NCI-H1048 (cell line): ENCODE results near the gene DYNLT1.
"Not testable (repeated sequence)": the region's sequence is repeated elsewhere in the genome, so short reads cannot be mapped to it uniquely, and the experiment has no call there.

Experiments used
- DNase-seq: peaks from one replicate; lab custom pipeline; 2025; lab: John Stamatoyannopoulos, UW

Gene DYNLT1

DNA sequence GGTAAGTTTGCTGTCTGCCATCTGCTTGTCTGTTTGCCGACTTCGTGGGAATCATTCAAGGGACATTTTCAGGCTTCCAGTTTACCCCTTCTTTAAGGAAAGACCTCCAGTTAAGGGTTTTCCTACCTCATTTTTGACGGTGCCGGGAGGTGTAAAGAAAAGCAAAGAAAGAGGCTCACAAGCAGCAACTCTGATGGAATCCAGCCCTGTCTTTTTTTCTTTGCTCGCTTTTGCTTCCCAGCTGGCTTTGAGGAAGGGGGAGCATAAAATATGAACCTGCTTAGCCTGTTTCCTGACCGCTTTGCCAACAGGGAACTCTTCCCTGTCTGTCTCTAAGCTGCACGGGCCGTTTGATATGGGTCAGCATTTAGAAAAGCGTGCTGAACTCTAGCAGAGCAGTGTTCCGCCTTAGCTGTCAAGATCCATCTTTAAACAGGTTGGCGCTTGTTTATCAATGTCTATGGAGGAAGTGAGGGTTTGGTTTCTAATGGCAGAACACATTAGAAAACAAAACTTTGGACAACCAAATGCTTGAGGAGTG is 19.2 kb upstream of the DYNLT1 start:
- DNase-seq = no peak

GRCh38 chr6:158662954-158663624 is 18.5 kb upstream of the DYNLT1 start:
- DNase-seq = no peak

- no peak for DNase-seq
Observed at GRCh38 chr6:158662607-158662953, 18.0 kb upstream of the DYNLT1 start.

GRCh38 chr6:158661156-158661685 is 16.7 kb upstream of the DYNLT1 start:
- DNase-seq = no peak

- DNase-seq = no peak
Observed at GRCh38 chr6:158660333-158660754, 15.8 kb upstream of the DYNLT1 start.

DNA sequence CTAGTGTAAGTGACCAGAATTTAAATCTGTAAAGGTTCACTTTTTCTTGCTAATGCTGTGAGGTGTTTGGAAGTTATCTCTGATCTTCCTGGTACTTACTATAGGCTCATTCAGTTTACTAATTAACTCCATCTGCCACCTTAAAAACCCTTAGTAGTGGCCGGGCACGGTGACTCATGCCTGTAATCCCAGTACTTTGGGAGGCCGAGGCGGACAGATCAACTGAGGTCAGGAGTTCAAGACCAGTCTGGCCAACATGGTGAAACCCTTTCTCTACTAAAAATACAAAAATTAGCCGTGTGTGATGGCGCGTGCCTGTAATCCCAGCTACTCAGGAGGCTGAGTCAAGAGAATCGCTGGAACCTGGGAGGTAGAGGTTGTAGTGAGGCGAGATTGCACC is 12.4 kb upstream of the DYNLT1 start:
- not testable (repeated sequence) for DNase-seq

DNA sequence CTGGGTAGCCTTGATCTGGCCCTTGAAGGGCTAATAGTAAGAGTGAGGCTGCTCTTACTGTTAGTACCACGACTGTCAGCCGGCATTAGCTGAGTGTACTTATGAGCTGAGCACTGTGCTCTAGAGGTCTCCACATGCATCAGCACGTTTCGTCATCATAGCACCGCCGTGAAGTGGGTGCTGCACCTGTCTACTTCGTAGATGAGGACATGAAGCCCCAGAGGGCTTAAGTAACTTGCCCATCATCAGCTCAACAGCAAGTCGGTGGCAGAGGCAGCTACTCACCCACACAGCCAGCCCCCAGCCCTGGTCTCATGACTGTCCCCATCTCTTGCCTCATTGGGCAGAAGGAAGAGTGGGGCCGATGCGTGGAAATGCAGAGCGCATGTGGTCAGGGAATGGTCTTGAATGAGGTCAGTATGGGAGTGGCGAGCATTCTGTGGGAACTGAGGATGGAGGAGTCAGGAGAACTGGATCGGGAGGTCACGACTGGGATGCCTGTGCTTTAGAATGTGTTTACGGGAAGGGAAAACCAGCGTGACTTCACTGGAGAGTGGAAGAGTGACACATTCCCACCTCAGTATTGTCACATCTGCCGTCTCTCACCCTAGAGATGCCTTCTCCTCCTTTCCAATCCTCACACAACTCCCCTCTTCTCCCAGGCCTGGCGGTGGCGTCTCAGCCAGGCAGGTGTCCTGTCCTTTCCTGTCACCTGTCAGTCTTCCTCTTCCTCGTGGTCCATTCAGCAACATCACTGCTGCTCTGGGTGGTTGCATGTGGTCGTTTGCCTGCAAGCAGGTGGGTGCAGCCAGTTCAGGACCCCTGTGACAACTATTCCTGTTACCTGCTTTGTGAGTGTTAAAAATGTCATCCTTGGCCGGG is 11.3 kb upstream of the DYNLT1 start:
- no peak for DNase-seq

- DNase-seq = no peak
Observed at GRCh38 chr6:158654960-158655489, 10.5 kb upstream of the DYNLT1 start.

DNA sequence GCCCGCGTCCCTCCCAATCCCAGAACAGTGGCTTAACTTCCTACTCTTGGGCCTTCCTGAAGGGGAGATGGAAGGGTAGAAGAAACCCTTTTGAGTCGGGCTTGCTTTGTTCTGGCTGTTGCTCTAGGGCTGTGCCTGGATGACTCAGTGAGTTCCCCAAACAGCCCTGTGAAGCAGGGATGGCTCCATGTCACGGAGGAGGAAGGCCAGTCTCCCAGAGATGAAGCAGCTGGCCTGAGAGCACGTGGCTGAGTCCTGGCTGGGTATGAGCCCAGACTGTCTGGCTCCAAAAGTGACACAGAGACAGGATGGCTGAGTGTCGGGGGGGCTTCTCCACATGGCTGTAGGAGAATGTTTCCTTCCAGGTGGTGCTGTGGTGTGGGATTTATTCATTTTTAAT is 10.0 kb upstream of the DYNLT1 start:
- DNase-seq = no peak

DNA sequence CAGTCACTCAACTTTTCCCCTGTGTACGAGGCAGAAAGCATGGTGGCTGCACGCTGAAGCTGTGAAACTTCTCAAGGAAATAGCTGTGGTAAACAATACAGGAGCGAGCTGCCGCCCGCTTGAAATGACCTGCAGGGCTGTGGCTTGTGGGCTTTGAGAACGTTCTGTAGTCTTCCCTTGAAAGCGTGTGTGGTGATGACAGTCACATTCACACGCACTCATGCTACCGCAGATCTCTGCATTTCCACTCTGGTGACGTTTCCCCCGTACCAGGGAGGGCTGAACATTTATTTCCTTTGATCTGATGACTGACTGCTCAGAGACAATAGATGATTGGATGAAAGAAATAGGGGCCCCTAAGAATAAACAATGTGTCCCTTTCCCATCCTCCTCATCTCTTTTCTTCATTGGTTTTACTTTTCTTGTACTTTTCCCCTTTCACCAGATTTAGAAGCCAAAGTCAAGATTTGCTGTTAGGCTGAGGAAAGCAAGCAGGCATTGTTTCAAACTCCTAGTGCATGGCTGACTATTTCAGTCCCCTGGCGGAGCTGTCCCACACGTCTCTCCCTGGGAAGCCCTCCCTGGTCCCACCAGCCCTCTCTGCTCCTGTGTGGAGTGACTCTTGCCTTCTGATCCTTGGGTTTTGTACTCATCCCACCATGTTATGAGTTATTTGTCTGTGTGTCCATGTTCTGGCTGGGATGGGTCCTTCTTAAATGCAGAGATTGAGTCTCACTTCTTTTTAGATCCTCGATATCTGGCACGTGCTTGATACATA is 9.2 kb upstream of the DYNLT1 start:
- no peak for DNase-seq

- not testable (repeated sequence) for DNase-seq
Observed at GRCh38 chr6:158651981-158652737, 7.6 kb upstream of the DYNLT1 start.

- no peak for DNase-seq
Observed at GRCh38 chr6:158649289-158650143, 5.0 kb upstream of the DYNLT1 start, which contains the start of gene SYTL3. SYTL3 (plus strand) TSS chr6:158650054; CDS start chr6:158663269, 13,215 bp downstream.

DNA sequence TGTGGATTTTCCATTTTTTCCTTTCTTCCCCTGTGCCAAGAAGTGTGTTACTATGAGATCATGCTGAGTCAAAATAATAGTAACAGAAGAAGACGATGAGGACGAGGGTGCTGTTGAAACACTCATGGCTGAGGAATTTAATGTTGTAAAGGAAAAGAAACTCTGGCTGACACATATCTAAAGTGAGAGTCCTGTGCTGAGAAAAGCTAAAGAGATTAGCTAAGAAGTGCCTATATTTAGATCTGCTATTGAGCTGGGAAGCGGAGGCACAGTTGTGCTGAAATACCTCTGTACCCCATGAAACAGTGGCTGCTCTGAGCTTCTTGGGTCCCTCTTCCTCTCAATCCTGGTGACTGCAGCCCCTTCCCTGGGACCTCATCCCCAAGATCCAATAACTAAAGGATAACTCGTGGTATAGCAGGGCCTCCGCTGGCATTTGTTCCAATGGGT is 4.2 kb upstream of the DYNLT1 start:
- DNase-seq = no peak

DNA sequence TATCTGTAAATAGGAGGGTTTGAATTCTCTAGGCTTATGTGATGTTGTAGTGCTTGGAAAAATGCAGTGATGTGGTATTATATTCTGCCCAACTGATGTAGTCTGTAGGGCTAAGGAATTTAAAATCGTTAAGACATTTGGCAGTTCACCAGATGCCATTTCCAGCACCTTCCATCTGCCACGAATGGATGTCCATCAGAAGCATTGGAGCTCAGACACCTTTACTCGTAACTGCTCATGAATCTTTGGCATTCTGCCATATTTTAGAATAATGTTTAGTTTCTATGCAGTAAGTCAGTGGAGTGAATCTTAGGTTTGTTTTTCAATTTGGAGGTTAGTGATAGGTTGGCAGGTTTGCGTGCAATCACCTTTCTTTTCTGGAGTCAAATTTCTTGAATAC is 3.0 kb upstream of the DYNLT1 start:
- no peak for DNase-seq

DNA sequence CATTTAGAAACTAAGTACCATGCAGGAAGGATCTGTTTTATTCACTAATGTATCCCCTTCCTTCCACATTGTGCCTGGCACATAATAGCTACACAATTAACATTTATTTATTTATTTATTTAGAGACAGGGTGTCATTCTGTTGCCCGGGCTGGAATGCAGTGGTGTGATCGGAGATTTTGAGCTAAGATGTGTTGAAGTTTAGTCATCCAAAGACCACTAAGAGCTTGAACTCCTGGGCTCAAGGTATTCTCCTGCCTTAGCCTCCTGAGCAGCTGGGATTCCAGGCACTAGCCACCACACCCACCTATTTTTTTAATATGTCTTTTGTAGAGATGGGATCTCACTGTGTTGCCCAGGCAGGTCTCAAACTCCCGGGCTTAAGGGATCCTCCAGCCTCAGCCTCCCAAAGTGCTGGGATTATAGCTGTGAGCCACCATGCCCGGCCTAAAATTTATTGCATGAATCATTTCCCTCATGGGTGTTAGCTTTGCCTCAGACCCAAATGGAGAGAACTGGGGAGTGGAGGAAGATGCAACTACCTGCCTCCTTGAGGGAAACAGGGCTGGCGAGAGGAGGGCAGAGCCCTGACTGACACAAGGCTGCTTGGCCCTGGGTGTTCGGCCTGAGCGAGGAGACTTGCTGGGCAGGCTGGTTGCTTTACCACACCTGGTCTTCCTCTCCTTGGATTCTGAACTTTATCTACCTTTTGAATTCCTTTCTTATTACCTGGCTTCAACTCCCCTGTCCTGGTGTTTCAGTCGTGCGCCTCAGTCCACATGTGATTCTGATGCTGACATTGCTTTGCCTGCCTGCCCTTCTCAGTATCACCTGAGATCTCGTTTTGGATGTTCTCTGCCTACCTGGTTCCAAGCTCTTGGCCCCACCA is 1.7 kb upstream of the DYNLT1 start:
- no peak for DNase-seq

DNA sequence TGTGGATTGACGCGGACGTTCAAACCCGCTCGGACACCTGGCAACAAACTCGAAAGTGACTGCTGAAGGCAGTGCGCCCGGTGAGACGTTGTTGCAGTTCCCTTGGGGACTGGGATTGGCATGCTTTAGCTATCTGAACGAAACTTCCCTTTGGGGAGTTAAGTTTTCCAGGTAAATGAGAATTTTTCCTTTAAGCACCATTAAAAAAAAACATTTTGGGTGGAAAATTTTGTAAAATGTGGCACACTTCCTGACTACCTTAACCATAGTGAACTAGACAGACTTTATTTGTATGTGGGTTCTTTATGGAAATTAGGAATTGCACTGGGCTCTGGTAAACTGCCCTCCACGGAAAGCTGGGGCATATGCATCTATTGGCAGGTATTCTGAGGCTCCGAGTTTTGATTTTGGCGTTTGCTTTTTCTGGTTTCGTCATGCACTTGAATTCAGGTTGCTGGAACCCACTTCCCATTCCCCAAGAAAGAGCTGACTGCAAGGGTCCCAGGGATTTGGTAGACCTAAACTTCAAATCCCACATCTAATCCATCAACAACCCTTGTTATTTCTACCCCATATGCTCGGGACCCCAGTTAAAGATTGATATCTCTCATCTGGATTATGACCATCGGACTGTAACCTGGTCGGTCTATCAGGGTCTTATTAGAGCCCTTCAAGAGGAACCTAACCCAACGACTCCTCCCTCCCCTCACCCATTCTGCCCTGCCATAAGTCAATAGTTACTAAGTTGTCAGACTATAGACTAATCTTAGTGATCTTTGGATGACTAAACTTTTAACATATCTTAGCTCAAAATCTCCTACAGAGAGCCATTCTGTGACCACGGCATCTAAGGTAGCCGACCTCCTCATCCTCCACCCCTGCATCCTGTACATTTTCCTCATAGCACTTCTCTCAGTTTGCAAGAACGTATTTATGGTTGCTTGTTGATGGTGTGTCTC is 800 bp upstream of the DYNLT1 start:
- DNase-seq = no peak

GRCh38 chr6:158643836-158644230 is 710 bp downstream of the DYNLT1 start:
- no peak for DNase-seq

GRCh38 chr6:158642097-158642601 is 2.4 kb downstream of the DYNLT1 start:
- DNase-seq = no peak
